Fibroblast of gingiva (primary cell): ENCODE data around the gene YBX1.
"Not testable (repeated sequence)": the region's sequence is repeated elsewhere in the genome, so short reads cannot be mapped to it uniquely, and the experiment has no call there.

Source experiments
- DNase-seq: peaks from one replicate; pipeline ENCODE4 v3.0.0-alpha.2; 2011; ENCODE audit warnings: low read depth

YBX1 gene

DNA sequence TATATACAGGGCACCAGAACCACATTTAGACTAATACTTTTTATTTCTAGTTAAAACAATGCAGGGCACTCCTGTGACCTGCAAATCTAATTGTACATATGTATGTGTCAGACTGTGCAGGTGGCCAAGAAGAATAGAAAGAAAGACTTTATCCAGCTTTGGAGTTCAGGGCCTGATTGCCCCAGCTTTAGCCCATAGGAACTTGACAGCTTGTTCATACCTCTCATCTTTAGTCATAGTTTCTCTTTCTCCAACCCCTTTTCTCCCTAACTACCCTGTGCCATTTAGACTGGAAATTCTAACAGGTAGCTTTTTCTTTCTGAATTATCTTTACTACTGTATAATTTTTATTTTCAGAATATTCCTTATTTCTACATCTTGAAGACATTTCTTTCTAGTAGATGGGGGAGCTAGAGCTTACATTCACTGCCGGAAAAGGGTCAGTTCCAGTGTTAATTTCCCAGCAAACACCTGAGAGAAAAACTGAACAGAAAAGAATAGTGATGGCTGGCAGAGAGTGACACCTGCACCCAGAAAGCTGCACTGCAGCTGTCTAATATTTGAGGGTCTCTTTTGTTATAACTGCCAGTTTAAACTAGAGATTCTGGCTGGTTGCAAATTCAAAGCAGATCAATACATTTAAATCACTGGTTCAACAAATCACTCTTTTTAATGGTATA lies 8.4 kb downstream of the YBX1 start:
- no peak for DNase-seq

DNA sequence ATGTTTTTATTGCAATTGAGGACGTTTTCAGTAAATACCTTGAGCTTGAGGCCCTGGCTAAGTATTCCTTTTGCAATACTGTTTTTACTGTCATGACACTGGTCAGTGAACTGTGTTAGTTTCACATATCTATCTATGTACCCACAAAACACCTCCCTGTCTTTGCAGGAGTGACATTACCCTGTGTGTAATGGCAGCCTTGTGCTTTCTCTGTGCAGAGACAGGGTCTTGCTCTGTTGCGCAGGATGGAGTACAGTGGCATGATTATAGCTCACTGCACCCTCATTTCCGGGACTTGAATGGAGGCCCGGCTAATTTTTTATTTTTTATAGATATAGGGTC lies 8.9 kb downstream of the YBX1 start:
- no peak for DNase-seq

DNA sequence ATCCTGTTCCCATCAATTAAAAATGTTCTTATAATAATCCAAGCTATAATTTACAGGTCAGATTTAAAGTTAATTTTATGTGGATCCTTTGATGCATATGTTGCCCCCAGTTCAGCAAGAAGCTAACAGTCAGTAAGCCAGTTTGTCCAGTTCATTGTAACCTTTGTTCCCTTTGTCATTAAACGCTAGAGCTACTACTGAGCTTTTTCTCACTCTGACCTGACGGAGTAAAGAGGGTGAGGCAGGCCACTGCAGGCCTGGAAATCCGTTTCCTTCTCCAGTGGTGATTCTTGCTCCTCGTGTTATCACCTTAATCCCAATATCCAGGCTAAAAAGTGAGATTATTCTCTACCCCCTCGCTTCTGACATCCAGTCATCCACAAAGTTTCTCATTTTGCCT lies 10.2 kb downstream of the YBX1 start:
- DNase-seq, result no peak

GRCh38 chr1:42692911-42693310 lies 10.7 kb downstream of the YBX1 start:
- no peak for DNase-seq

DNA sequence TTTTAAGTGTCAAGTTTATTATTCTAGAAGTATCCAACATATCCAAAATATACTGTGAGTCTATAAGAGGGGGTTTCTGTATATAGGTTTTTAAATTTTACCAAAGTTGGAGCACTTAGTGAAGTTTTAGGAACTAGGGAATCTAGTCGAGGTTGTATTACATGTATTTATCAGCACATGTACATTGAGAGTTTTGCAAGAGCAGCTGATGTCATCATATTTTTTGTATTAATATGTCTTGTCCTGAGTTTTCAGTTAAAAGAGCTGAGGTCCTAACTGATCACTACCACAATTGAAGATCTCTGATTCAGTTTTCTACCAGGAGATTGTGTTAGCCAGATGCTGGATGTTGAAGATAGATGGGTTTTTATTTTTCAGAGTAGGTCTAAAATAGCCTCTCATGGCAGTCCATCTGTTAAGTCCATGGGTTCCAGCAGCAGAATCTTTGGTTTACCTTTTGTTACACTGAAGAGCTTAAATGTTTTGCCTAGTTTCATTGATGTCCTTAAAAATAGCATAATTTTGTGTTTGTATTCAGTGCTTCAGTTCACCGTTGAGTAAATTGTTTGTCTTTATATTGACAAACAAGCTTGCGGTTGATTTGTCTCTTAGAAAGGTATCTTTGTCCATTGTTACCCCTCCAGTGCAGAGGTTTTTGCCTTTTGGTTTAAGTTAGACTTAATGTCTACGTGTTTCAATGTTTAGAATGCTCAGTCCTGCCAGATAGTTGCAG lies 16.0 kb downstream of the YBX1 start:
- DNase-seq, result no peak

GRCh38 chr1:42700006-42700405 lies 17.8 kb downstream of the YBX1 start:
- no peak for DNase-seq

DNA sequence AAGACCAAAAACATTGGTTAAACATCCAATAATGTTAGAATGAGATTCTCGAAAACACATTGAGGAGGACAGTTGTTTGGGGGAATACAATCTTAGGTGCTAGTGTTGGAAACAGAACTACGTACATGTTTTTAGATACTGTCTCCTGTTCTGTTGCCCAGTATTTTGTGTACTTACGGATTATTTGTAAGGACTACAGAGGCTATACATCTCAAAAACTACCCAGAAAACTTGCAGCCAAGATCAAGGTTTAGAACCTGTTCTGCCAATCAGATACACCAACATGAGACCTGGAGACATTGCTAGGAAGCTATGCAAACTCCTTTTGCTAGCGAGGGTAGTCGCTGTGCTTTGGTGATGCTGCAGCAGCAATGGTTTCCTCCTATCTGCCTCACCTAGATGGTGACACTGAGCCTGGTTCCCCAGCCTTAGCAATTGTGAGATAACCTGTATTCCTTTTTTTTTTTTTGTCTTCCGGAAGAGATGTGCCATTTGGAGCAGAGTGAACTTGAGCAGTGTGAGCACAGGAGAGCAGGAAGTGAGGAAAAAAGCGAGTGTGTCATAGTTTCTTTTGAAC lies 21.8 kb downstream of the YBX1 start:
- no peak for DNase-seq

DNA sequence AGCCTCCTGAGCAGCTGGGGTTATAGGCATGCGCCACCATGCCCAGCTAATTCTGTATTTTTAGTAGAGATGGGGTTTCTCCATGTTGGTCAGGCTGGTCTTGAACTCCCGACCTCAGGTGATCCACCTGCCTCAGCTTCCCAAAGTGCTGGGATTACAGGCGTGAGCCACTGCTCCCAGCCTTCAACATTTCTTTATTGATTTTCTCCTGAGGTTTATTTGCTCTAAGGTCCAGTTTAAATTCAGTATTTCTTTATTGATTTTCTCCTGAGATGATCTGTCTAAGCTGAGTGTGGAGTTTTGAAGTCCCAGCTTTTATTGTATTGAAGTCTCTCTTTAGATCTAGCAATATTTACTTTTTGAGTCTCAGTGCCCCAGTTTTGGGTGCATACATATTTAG lies 30.6 kb downstream of the YBX1 start:
- DNase-seq, result not testable (repeated sequence)

GRCh38 chr1:42713293-42713692 lies 31.1 kb downstream of the YBX1 start:
- DNase-seq, result no peak

GRCh38 chr1:42714441-42714840 lies 32.2 kb downstream of the YBX1 start:
- not testable (repeated sequence) for DNase-seq

GRCh38 chr1:42720868-42721267 lies 38.6 kb downstream of the YBX1 start:
- DNase-seq, result no peak

GRCh38 chr1:42721926-42722325 lies 39.7 kb downstream of the YBX1 start:
- DNase-seq, result no peak

- DNase-seq, result not testable (repeated sequence)
These were observed 40.2 kb downstream of the YBX1 start for GRCh38 chr1:42722403-42722802.

DNA sequence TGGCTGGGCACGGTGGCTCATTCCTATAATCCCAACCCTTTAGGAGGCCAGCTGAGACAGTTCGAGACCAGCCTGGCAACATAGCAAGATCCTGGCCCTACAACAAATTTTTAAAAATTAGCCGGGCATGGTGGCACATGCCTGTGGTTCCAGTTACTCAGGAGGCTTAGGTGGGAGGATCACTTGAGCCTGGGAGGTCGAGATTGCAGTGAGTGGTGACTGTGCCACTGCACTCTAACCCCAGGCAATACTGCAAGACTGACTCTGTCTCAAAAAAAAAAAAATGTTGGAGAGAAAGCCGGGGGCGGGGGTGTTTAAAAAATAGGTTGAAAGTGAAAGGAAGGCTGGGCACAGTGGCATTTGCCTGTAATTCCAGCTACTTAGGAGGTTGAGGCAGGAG lies 41.3 kb downstream of the YBX1 start:
- DNase-seq, result no peak

- DNase-seq, result not testable (repeated sequence)
These were observed 43.6 kb downstream of the YBX1 start for GRCh38 chr1:42725820-42726219.

DNA sequence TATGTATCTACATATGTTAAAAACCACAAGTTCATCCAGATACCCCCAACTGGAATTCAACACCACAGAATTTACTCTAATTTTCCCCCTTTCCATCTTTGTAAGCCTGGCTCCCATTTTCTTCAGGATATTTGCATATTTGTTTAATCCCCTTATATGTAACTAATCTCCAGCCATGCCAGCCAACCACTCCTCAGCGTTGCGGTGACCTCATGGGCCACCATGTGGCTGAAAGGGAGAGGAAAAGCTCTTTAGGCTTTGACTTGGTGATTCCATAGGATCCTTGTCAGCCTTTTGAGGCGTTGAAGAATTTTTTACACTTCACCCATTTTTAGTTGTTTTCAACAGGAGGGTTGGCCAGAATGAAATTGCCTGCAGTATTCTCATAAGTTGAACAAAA lies 47.8 kb downstream of the YBX1 start:
- DNase-seq, result no peak

DNA sequence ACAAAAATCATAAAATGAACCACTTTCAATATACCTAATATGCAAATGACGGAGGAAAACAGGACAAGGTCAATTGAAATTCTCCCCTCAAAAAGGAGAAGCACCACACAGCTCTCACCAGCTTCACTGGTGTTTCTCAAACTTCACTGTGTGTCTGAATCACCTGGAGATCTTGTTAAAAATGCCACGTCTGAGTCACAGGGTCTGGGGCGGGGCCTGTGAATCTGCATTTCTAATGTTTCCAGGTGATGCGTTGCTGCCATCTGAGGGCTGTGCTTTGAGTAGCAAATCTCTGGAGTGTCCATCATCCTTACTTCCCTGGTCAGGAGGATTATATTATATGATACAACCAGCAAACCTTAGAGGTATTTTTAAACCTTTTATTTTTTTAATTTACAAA lies 48.8 kb downstream of the YBX1 start:
- no peak for DNase-seq

DNA sequence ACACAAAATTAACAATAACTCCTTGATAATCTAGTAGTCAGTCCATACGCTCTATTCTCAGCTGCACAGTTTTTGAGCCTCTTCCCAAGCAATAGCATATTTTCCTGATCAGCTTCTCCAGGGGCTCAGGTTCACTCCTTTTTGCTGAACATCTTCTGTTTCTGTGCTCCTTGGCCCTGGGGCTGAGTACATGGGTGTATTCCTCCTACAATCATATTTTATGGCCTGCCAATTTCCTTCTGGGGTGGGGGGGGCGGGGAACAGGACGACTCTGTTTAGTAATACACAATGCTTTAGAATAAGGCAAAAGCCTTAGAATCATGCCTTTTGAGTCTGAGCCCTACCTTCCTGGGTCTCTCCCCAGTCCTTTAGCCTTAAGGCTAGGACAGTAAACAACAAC lies 49.4 kb downstream of the YBX1 start:
- DNase-seq, result no peak

DNA sequence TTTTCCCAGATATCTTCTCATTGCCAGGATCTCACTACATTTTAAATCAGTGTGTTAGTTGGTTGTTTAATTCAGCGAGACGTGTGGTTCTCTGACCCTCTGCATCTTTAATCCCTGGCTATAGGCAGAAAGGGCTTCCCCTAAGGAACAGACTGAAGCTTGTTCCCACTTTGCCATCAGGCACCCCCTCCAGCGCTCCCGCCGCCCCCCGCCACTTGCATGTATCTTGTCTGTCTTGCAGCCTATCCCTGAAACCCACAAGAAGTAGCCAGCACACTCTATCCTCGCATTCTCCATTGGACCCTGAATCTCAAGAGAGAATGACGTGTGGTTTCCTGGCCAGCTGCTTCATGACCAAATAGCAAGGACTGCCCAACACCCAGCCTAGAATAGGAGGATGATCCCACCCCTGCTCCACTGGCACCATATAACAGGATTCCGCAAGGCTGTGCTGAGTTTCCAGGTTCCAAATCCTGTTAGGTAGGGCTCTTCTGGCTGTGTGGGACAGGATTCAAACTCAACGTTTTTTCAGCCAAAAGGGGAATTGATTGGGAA lies 50.0 kb downstream of the YBX1 start:
- DNase-seq, result no peak

DNA sequence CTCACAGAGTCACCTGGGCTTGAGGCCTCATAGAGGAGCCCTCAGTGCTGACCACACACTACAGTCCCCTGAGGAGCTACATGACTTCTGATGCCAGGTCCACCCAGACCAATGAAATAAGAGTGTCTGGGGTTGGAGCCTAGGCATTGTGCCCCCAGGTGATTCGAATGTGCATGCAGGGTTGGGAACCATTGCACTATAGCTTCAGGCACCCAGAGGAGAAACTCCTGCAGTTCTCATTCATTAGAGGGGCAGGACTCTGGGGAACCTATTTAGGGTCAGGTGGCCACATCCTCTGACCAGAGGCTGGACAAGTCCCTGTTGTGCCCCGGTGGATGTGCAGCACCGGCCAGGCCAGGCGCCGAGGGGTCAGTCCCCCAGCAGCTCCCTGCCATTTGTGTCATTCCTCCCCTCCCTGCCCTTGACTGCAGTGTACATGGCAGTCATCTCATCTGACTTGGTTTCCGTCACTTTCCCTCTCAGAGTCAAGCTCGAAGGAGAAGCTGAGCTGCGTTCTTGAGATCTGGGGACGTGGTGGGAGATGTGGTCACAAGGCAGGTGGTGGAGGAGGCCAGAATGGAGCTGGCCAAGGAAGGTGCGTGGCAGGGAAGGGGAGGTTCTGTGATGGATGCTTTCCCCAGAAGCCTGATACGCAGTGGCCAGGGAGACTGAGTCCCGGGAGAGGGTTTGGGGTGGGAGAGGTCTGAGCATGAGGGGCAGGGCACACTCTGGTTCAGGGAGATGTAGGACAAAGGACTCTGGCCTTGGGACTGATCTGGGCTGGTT lies 51.4 kb downstream of the YBX1 start:
- no peak for DNase-seq

DNA sequence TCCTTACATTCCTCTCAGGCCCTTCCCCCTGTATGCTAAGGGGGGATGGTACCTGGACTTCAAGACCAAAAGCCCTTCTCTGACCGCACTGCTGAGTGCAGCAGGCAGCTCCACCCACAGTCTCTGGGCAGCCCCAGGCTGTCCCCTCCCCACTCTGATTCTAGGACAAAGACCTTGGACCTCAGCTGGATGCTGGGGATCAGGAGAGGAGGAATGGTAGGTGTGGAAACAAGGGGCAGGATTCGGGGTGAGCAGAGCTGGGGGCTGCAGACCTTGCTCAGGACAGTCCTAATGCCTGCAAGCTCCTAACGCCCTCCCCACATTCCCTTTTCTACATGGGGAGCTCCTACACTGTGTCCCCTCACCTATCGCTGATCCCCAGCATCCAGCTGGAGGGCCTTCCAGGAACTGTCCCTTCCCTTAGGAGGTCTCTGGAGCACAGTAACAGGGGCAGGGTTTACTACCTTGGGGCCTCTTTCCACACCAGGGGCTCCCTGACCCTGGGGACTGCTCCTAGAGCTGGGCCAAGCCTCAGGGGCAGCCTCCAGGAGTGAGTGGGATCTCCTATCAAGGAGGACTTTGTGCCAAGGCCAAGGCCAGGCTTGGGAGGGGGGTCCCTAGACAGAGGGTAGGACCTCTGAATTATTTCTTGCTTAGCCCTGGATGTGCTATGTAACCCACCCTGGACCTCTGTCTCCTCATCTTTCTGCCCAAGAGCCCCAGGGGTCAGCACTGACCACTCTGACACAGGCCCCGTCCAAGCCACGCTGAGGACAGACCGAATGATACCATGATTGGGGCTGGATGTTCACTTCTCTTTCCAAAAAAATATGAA lies 52.2 kb downstream of the YBX1 start:
- no peak for DNase-seq

- DNase-seq, result no peak
These were observed 52.8 kb downstream of the YBX1 start for GRCh38 chr1:42735056-42735455.
